Neural cell (in vitro differentiated cells): ENCODE data around the gene TMUB1. TPM values are rescaled to one million over a fixed set of nuclear protein-coding genes. Genes with fewer than 3 reads are reported as not detected.

Experiments used
- H2AFZ ChIP-seq: fragments of 200-600, 300-800 bp; sonication (generic), shearing (Covaris generic); 2 replicates; pipeline ENCODE4 v1.6.0; 2014; ENCODE audit warnings: low read depth, mild to moderate bottlenecking, antibody characterized with exemption, low read length, moderate library complexity
- H3F3A ChIP-seq: fragments of 200-600 bp; shearing (Covaris generic); 2 replicates; pipeline ENCODE4 v1.6.1; 2016; ENCODE audit warnings: mild to moderate bottlenecking, moderate library complexity, mixed read lengths, antibody characterized with exemption, low read length; ENCODE audit not compliant: insufficient read depth, poor library complexity, severe bottlenecking
- H3K27ac ChIP-seq: fragments of 200-600, 300-800 bp; sonication (generic), shearing (Covaris generic); 2 replicates; pipeline ENCODE4 v1.5.1; 2014; ENCODE audit warnings: mild to moderate bottlenecking, low read length, moderate library complexity
- H3K27me3 ChIP-seq: fragments of 300-800, 200-600 bp; sonication (generic), shearing (Covaris generic); 2 replicates; pipeline ENCODE4 v1.6.0; 2014; ENCODE audit warnings: mild to moderate bottlenecking, low read depth, low read length, moderate library complexity; ENCODE audit not compliant: insufficient read depth
- H3K36me3 ChIP-seq: fragments of 300-800, 200-600 bp; sonication (generic), shearing (Covaris generic); 2 replicates; pipeline ENCODE4 v1.5.1; 2014; ENCODE audit warnings: mild to moderate bottlenecking, antibody characterized with exemption, low read length, moderate library complexity; ENCODE audit not compliant: insufficient read depth
- H3K4me2 ChIP-seq: fragments of 300-800, 200-600 bp; sonication (generic), shearing (Covaris generic); 2 replicates; pipeline ENCODE4 v1.6.0; 2014; ENCODE audit warnings: mild to moderate bottlenecking, low read length
- H3K4me3 ChIP-seq: fragments of 300-800, 200-600 bp; sonication (generic), shearing (Covaris generic); 2 replicates; pipeline ENCODE4 v1.5.1; 2014; ENCODE audit warnings: mild to moderate bottlenecking, low read length, moderate library complexity
- H3K79me2 ChIP-seq: fragments of 200-600 bp; shearing (Covaris generic); replicated peaks from 2 replicates; pipeline ENCODE4 v1.6.0; 2014; ENCODE audit warnings: mild to moderate bottlenecking, low read length, moderate library complexity; ENCODE audit not compliant: insufficient read depth
- H3K9ac ChIP-seq: fragments of 300-800, 200-600 bp; sonication (generic), shearing (Covaris generic); 2 replicates; pipeline ENCODE4 v1.6.1; 2016; ENCODE audit warnings: mild to moderate bottlenecking, low read length, mixed read lengths
- H3K9me2 ChIP-seq: fragments of 200-600 bp; shearing (Covaris generic); 2 replicates; pipeline ENCODE4 v1.6.1; 2016; ENCODE audit warnings: mild to moderate bottlenecking, low read length, mixed read lengths; ENCODE audit not compliant: insufficient read depth
- H3K9me3 ChIP-seq: fragments of 200-600, 300-800 bp; sonication (generic), shearing (Covaris generic); 2 replicates; pipeline ENCODE4 v1.6.1; 2016; ENCODE audit warnings: mild to moderate bottlenecking, mixed run types, low read length, moderate library complexity, mixed read lengths
- H4K20me1 ChIP-seq: fragments of 200-600 bp; shearing (Covaris generic); 2 replicates; pipeline ENCODE4 v1.6.1; 2016; ENCODE audit warnings: mild to moderate bottlenecking, mixed run types; ENCODE audit not compliant: insufficient read depth
- CTCF ChIP-seq: fragments of 450-650 bp; IDR thresholded peaks from 2 replicates; pipeline ENCODE4 v1.5.1; 2014; ENCODE audit warnings: antibody characterized with exemption, mild to moderate bottlenecking, moderate library complexity; ENCODE audit not compliant: poor library complexity, severe bottlenecking
- EP300 ChIP-seq: fragments of 450-650 bp; conservative IDR thresholded peaks from 2 replicates; pipeline ENCODE4 v1.6.1; 2014; ENCODE audit warnings: antibody characterized with exemption, mild to moderate bottlenecking, moderate library complexity; ENCODE audit not compliant: poor library complexity, severe bottlenecking
- EZH2 ChIP-seq: fragments of 200-600, 300-800 bp; shearing (Covaris generic), sonication (generic); IDR thresholded peaks from 2 replicates; pipeline ENCODE4 v1.6.1; 2014; ENCODE audit warnings: antibody characterized with exemption, low read length, borderline replicate concordance, mild to moderate bottlenecking; ENCODE audit not compliant: insufficient read depth, poor library complexity, severe bottlenecking
- POLR2AphosphoS5 ChIP-seq: IDR thresholded peaks from 2 replicates; pipeline ENCODE4 v1.6.1; 2012
- RAD21 ChIP-seq: fragments of 450-650 bp; conservative IDR thresholded peaks from 2 replicates; pipeline ENCODE4 v1.6.1; 2014; ENCODE audit warnings: antibody characterized with exemption, mild to moderate bottlenecking, moderate library complexity
- SMC3 ChIP-seq: fragments of 450-650 bp; conservative IDR thresholded peaks from 2 replicates; pipeline ENCODE4 v1.6.1; 2014; ENCODE audit warnings: antibody characterized with exemption, mild to moderate bottlenecking, moderate library complexity; ENCODE audit not compliant: poor library complexity
- TAF1 ChIP-seq: IDR thresholded peaks from 2 replicates; pipeline ENCODE4 v1.6.1; 2012; ENCODE audit warnings: low read depth
- polyA plus RNA-seq: library from polyadenylated mRNA; depleted of rRNA; stranded (reverse); fragments of >200 nt; gene quantifications from 2 replicates; pipeline ENCODE4 v1.2.3, GENCODE V29; 2014
- TF ChIP-seq, protein P1 (sequence below): IDR thresholded peaks from 2 replicates; pipeline ENCODE4 v1.6.1; 2012; ENCODE audit warnings: borderline replicate concordance

TMUB1 gene
- polyA plus RNA-seq, 1 donor from 2014 or later = 35.2 TPM

DNA sequence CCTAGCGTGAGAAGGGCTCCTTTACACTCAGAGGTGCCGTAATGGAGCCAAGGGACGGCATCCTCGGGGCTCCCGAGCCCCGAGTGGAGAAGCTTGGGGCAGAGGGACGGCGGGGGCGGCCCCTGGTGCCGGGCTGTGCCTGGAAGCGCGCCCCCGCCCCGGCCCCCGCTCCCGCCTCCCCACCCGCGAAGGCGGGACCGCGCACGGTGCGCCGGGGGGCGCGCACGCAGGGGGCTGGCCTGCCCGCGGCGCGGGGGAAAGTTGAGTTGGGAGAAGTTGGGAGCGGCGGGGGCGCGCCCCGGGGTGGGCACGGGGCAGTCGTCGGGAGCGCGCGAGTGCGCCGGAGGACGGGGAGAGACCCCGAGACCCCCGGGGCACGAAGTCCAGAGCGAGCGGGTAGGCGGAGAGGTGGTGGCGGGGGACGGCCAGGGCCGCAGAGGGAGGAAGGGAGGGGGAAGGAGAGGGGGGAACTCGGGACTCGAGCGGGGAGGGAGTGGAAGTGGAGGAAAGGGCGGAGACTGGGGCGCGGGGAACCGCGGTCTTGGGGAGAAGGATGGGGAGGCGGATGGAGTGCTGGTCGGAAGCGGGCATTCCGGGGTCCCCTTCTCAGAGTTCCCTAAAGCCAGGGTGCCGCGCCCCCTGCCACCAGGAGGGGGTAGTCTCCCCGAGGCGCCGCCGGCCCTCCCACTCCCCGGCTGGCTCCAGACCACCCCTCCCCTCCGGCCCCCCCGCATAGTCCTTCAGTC is 23.8 kb downstream of the TMUB1 start, which contains the start of gene SLC4A2:
SLC4A2 (plus strand) TSS at position 223 of the 746 bp plus-strand sequence. CDS start 2,399 bp downstream, outside the sequence.
- H3K4me3 ChIP-seq = peak within 1 kb of the TSS; percentile 92
- no peaks in the 10 kb centered on the region for H3K9me2 ChIP-seq
- no peaks in the 10 kb centered on the region for H3K79me2 ChIP-seq
- TF ChIP-seq CTCF (peak; percentile 40), TAF1 (no peak)
- H3F3A ChIP-seq = peaks cover 6% of the 10 kb centered on the region
- H4K20me1 ChIP-seq = no peaks in the 10 kb centered on the region
- H3K4me2 ChIP-seq = peak within 1 kb of the TSS; percentile 84
- peak within 1 kb of the TSS; percentile 95 for H3K27ac ChIP-seq
- H3K36me3 ChIP-seq = no peaks in the 10 kb centered on the region
- H3K9ac ChIP-seq = peak within 1 kb of the TSS; percentile 88
- peak within 1 kb of the TSS; percentile 84 for H2AFZ ChIP-seq
- peaks cover 7% of the 10 kb centered on the region for H3K27me3 ChIP-seq
- no peaks in the 10 kb centered on the region for H3K9me3 ChIP-seq

- peak overlapping the region; percentile 84 for H2AFZ ChIP-seq
- peak overlapping the region; percentile 95 for H3K27ac ChIP-seq
- H3K9me2 ChIP-seq = no peaks in the 10 kb centered on the region
- H3K4me2 ChIP-seq = peak overlapping the region; percentile 84
- peaks cover 6% of the 10 kb centered on the region for H3F3A ChIP-seq
- H3K9me3 ChIP-seq = no peaks in the 10 kb centered on the region
- peak overlapping the region; percentile 88 for H3K9ac ChIP-seq
- H3K36me3 ChIP-seq = no peaks in the 10 kb centered on the region
- H3K4me3 ChIP-seq = peak overlapping the region; percentile 92
- H3K27me3 ChIP-seq = peaks cover 7% of the 10 kb centered on the region
- H3K79me2 ChIP-seq = no peaks in the 10 kb centered on the region
- no peaks in the 10 kb centered on the region for H4K20me1 ChIP-seq
- TF ChIP-seq EP300 (no peak), SMC3 (no peak), POLR2AphosphoS5 (no peak), EZH2 (no peak), RAD21 (no peak)
- TF ChIP-seq, protein P1, sequence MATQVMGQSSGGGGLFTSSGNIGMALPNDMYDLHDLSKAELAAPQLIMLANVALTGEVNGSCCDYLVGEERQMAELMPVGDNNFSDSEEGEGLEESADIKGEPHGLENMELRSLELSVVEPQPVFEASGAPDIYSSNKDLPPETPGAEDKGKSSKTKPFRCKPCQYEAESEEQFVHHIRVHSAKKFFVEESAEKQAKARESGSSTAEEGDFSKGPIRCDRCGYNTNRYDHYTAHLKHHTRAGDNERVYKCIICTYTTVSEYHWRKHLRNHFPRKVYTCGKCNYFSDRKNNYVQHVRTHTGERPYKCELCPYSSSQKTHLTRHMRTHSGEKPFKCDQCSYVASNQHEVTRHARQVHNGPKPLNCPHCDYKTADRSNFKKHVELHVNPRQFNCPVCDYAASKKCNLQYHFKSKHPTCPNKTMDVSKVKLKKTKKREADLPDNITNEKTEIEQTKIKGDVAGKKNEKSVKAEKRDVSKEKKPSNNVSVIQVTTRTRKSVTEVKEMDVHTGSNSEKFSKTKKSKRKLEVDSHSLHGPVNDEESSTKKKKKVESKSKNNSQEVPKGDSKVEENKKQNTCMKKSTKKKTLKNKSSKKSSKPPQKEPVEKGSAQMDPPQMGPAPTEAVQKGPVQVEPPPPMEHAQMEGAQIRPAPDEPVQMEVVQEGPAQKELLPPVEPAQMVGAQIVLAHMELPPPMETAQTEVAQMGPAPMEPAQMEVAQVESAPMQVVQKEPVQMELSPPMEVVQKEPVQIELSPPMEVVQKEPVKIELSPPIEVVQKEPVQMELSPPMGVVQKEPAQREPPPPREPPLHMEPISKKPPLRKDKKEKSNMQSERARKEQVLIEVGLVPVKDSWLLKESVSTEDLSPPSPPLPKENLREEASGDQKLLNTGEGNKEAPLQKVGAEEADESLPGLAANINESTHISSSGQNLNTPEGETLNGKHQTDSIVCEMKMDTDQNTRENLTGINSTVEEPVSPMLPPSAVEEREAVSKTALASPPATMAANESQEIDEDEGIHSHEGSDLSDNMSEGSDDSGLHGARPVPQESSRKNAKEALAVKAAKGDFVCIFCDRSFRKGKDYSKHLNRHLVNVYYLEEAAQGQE = no peak
Observed at GRCh38 chr7:151058781-151059366, 24.4 kb downstream of the TMUB1 start.
